GM21367 (cell line): ENCODE results near the gene LCT.
"Not testable (repeated sequence)": the region's sequence is repeated elsewhere in the genome, so short reads cannot be mapped to it uniquely, and the experiment has no call there.

ENCODE experiments used
- ATAC-seq: cut with Tn5 transposase; IDR thresholded peaks from one replicate; pipeline ENCODE4 v1.9.1; 2021; ENCODE audit not compliant: unreplicated experiment

The LCT gene

GRCh38 chr2:135836596-135837270 lies at the start of gene LCT:
LCT (minus strand) TSS chr2:135837184; CDS start chr2:135837169, 15 bp downstream.
- no peak for ATAC-seq

DNA sequence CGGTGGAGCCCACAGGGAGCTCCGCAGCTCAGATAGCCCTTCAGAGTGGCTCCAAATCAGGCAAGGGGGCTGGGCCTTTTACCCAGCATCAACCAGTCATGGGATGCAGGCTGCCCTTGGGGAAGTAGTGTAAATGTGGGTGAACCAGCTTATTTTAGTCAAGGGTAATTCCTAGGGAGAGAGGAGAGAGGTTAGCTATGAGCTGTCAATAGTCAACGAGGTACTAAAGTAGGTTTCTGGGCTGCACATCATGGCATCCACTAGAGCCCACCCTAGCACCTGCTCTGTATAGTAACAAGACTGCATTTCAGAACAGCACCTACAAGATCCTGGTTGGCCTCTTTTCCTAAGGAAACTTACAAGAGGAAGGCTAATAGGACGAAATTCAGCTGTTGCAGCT lies 48.7 kb upstream of the LCT start:
- ATAC-seq = no peak

- ATAC-seq = no peak
Observed at GRCh38 chr2:135882415-135882814, 45.4 kb upstream of the LCT start.

DNA sequence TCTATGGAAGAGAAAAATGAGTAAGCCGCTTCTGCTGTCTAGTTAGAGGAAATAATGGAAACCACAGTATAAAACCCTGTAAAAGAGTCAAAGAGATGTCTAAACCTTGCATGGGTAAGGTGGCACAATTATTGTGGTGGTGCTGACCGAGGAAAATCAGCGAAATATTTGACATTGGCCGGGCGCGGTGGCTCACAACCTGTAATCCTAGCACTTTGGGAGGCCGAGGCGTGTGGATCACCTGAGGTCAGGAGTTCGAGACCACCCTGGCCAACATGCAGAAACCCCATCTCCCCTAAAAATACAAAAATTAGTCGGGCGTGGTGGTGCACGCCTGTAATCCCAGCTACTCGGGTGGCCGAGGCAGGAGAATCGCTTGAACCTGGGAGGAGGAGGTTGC lies 39.8 kb upstream of the LCT start:
- not testable (repeated sequence) for ATAC-seq

DNA sequence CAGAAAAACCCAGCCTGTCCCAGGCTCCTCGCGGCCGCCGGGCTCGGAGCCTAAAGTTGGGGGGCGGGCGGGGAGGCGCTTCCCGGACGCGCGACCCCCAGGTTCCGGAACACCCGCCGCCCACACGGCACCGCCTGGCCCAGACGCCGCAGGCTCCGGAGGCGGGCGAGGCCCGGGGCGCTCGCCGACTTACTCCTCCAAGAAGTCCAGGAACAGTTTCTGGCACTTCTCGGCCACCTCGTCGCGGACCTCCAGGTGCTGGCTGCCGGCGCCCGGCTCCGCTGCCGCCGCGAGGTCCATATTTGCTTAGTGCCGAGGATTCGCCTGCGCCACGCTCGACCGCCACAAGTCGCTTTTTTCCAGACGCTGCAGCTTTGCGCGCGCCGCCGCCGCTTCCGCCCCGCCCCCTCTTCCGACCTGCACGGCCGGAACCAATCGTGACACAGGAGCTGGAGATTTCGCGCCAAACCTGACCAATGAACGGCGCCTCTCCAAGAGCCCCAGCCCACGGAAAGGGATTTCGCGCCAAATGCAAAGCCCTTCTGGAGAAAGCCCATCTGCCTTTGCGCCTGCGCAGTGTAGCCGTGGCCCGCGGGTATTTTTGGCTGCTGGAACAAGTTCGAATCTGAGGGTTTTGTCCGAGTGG lies 39.2 kb upstream of the LCT start, which contains the start of gene MCM6:
MCM6 (minus strand) TSS at position 378 of the 646 bp plus-strand sequence; CDS start at position 300, 78 bp downstream.
- ATAC-seq = peak; percentile 88

GRCh38 chr2:135875491-135876065 lies 38.6 kb upstream of the LCT start:
- peak; percentile 57 for ATAC-seq

- ATAC-seq = no peak
Observed at GRCh38 chr2:135874777-135875365, 37.9 kb upstream of the LCT start.

DNA sequence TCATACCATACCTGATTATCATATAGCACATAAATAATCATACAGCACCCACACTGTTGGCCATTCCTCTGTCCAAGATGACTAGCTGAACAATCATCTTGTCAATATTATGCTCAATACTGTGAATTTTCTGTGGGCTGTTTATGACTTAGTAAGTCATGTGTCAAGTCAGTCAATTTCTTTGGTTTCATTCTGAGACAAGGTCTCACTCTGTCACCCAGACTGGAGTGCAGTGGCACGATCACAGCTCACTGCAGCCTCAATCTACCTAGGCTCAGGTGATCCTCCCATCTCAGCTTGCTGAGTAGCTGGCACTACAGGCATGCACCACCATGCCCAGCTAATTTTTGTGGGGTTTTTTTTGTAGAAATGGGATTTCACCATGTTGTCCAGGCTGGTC lies 33.6 kb upstream of the LCT start:
- peak; percentile 39 for ATAC-seq

DNA sequence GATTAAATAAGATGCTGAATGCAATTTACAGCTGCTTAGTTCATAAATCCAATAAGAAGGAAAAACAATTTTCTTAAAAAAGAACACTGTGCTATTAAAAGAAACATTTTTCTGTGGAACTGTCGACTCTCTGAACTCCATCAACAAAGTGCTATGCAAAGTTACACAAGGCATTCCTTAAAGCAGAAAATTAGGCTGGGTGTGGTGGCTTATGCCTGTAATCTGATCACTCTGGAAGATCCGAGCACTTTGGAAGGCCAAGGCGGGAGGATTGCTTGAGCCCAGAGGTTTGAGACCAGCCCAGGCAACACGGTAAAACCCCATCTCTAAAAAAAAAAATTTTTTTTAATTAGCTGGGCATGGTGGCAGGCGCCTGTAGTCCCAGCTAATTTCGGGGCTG lies 26.2 kb upstream of the LCT start:
- no peak for ATAC-seq

GRCh38 chr2:135862718-135863117 lies 25.7 kb upstream of the LCT start:
- no peak for ATAC-seq

DNA sequence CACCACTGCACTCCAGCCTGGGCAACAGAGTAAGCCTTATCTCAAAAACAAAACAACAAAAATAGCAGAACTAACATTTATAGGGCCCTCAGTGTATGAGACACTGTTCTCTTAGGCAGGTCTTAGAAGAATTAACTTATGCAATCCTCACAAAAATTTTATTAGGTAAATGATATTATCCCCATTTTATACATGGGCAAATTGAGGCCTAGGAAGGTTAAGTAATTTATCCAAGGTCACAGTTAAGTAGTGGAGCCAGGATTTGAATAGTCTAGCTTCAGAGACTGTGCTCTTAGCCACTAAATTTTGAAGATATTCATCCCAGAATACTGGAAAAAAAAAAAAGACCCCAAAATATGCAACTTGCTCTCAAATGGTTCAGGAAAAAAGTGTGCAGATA lies 16.4 kb upstream of the LCT start:
- ATAC-seq = no peak

DNA sequence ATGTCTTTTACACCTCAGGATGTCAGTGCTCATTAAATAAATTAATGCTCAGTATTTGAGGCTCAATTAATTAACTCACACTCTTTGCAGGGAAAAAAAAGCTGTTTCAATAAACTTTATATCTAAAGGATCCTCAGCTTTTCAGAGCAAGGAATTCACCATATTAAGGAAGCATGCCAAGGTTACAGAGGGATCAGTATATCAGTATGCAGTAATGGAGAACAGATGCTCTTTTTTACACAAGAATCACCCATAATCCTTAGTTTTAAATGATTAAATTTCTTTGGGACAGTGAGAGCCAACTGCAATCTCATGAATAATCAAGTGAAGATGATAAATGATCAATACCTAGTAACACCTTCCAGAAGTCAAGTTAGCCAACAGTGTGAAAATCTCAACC lies 14.9 kb upstream of the LCT start:
- no peak for ATAC-seq

- no peak for ATAC-seq
Observed at GRCh38 chr2:135850892-135851668, 14.1 kb upstream of the LCT start.

GRCh38 chr2:135849087-135849486 lies 12.1 kb upstream of the LCT start:
- no peak for ATAC-seq

GRCh38 chr2:135845997-135846396 lies 9.0 kb upstream of the LCT start:
- ATAC-seq = no peak

DNA sequence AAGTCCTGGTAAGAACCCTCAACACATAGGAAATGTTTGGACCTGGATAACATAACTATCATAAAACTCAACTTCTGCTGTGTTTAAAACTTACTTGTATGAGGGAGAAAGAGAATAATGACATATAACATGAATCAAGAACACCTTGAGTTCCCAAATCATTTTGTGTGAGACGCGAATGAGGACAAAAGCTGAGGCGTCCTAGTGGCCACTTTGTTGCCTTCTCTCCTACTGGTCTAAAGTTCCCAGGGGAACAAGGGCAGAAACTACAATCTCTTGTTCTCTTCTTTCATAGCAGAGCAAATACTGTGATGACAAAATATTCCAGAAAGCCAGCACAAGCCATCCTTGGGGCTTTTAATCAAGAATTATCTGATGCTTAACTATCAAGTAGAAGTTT lies 8.3 kb upstream of the LCT start:
- no peak for ATAC-seq

- no peak for ATAC-seq
Observed at GRCh38 chr2:135844301-135844895, 7.4 kb upstream of the LCT start.

DNA sequence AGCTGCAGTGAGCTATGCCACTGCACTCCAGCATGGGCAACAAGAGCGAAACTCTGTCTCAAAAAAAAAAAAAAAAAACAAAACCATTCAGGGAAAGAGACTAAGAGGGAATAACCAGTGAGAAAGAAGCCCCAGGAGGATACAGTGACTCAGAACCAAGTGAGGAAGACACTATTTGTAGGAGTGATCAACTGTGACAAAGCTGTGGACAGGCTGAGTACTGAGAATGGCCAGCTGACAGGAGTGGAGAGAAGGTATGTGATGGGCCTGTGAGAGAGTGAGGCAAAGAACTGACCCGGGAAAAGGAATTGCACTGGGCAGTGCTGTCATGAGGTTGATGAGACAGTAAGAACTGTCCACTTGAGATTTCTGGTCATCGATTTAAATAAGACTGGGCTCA lies 6.7 kb upstream of the LCT start:
- ATAC-seq = no peak

GRCh38 chr2:135840601-135841000 lies 3.6 kb upstream of the LCT start:
- ATAC-seq = no peak

GRCh38 chr2:135839713-135840112 lies 2.7 kb upstream of the LCT start:
- ATAC-seq = no peak

- ATAC-seq = no peak
Observed at GRCh38 chr2:135838502-135838901, 1.5 kb upstream of the LCT start.
